ENCODE data around the gene CSAG1. TPM values are rescaled to one million over a fixed set of nuclear protein-coding genes. Genes with fewer than 3 reads are reported as not detected.
"Not testable (repeated sequence)": the region's sequence is repeated elsewhere in the genome, so short reads cannot be mapped to it uniquely, and the experiment has no call there.

Gene CSAG1
- total and polyA plus RNA-seq, 2 of the 13 experiments (the other 11 are each of a cell fraction or from before 2014, with no cell fraction given) = not detected

DNA sequence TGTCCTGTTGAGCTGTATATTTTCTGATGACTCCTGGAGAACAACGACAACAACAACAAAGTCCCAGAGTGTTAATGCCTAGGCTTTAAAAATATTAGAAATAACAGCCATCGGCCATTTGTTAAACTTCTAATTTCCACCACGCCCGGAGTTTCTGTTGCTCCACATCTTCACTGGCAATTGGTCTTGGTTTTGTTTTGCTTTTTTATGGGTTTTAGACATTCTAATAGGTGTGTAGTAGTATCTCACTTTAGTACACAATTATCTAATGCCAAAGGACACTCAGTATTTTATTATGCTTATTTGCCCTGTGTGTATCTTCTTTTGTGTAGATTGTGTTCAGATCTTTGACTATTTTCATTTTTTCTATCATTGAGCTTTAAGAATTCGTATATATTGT, 5.0 kb upstream of the CSAG1 start:
- Histone ChIP-seq H3K4me3 (replicated peaks in 1 of 3; ENCODE audit: insufficient read depth in 1 of 3, low read depth in 2 of 3, low read length in 3 of 3) (no peak overlapping the region), H3K27ac (ENCODE audit: extremely low read length, insufficient read depth, low read length) (no peak overlapping the region), H3K79me2 (ENCODE audit: insufficient read depth, low read length) (no peaks in the 10 kb centered on the region), H3K4me1 (ENCODE audit: insufficient read depth, low read length) (no peaks in the 10 kb centered on the region), H2AFZ (ENCODE audit: low read length) (no peak overlapping the region), H3K9ac (ENCODE audit: insufficient read depth, low read depth, low read length) (no peak overlapping the region), H3K4me2 (ENCODE audit: low read depth, low read length) (no peak overlapping the region), H3K27me3 (ENCODE audit: control insufficient read depth in 1 of 2, insufficient read depth in 2 of 2, low read length in 2 of 2) (no peaks in the 10 kb centered on the region), H4K20me1 (ENCODE audit: insufficient read depth, low read length) (no peaks in the 10 kb centered on the region), H3K9me3 (ENCODE audit: low read length) (no peaks in the 10 kb centered on the region), H3K36me3 (replicated peaks in 1 of 2; ENCODE audit: control insufficient read depth in 1 of 2, insufficient read depth in 2 of 2, low read length in 2 of 2) (no peaks in the 10 kb centered on the region)
- in situ Hi-C loops (cut with HindIII; ENCODE audit: extremely low pct_ligation_motif_present, low pct_unique_long_range_greater_than_20kb) (no loop called here), intact Hi-C loops (cut with micrococcal nuclease; ENCODE audit: unreplicated experiment) (no loop called here)
- ATAC-seq (no peak), DNase-seq (ENCODE audit: low spot score) (no peak), FAIRE-seq (no peak)
- 17% methylated on average over 5 of the region's 5 CpGs for WGBS (ENCODE audit: low lambda C conversion rate)
- BruUV-seq (replicated peaks) = no TSS peak
- no peak for TF ChIP-seq CC2D1A (CRISPR knock-in tag; IDR thresholded peaks at IDR 0.05)
- TF ChIP-seq, protein P1, sequence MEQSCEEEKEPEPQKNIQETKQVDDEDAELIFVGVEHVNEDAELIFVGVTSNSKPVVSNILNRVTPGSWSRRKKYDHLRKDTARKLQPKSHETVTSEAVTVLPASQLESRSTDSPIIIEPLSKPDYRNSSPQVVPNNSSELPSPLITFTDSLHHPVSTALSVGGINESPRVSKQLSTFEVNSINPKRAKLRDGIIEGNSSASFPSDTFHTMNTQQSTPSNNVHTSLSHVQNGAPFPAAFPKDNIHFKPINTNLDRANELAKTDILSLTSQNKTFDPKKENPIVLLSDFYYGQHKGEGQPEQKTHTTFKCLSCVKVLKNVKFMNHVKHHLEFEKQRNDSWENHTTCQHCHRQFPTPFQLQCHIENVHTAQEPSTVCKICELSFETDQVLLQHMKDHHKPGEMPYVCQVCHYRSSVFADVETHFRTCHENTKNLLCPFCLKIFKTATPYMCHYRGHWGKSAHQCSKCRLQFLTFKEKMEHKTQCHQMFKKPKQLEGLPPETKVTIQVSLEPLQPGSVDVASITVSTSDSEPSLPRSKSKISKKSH (CRISPR knock-in tag; IDR thresholded peaks at IDR 0.05; ENCODE audit: borderline replicate concordance) = no peak
- TF ChIP-seq RARG (CRISPR knock-in tag; IDR thresholded peaks at IDR 0.05; ENCODE audit: low read depth) = no peak
- TF ChIP-seq, protein P2, sequence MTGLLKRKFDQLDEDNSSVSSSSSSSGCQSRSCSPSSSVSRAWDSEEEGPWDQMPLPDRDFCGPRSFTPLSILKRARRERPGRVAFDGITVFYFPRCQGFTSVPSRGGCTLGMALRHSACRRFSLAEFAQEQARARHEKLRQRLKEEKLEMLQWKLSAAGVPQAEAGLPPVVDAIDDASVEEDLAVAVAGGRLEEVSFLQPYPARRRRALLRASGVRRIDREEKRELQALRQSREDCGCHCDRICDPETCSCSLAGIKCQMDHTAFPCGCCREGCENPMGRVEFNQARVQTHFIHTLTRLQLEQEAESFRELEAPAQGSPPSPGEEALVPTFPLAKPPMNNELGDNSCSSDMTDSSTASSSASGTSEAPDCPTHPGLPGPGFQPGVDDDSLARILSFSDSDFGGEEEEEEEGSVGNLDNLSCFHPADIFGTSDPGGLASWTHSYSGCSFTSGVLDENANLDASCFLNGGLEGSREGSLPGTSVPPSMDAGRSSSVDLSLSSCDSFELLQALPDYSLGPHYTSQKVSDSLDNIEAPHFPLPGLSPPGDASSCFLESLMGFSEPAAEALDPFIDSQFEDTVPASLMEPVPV (CRISPR knock-in tag; IDR thresholded peaks at IDR 0.05) = no peak
- no peak for TF ChIP-seq ZNF781 (CRISPR knock-in tag; IDR thresholded peaks at IDR 0.05; ENCODE audit: borderline replicate concordance, not compliant biosample characterization)
- TF ChIP-seq IRF2 (CRISPR knock-in tag; IDR thresholded peaks at IDR 0.05) = no peak
- TF ChIP-seq HMGA1 (CRISPR knock-in tag; conservative IDR thresholded peaks at IDR 0.05) = no peak
- TF ChIP-seq, protein P3, sequence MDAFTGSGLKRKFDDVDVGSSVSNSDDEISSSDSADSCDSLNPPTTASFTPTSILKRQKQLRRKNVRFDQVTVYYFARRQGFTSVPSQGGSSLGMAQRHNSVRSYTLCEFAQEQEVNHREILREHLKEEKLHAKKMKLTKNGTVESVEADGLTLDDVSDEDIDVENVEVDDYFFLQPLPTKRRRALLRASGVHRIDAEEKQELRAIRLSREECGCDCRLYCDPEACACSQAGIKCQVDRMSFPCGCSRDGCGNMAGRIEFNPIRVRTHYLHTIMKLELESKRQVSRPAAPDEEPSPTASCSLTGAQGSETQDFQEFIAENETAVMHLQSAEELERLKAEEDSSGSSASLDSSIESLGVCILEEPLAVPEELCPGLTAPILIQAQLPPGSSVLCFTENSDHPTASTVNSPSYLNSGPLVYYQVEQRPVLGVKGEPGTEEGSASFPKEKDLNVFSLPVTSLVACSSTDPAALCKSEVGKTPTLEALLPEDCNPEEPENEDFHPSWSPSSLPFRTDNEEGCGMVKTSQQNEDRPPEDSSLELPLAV (CRISPR knock-in tag; conservative IDR thresholded peaks at IDR 0.05; ENCODE audit: low read depth) = no peak
- no peak for TF ChIP-seq ZNF446 (CRISPR knock-in tag; IDR thresholded peaks at IDR 0.05)
- no peak for TF ChIP-seq ZKSCAN5 (CRISPR knock-in tag; IDR thresholded peaks at IDR 0.05)
- TF ChIP-seq POLR2AphosphoS2 (IDR thresholded peaks at IDR 0.05; ENCODE audit: low read depth, low read length) = no peak
- ChIA-PET CTCF (ENCODE audit: low intra/inter-chr PET ratio, low total read pairs) (no interaction called here), POLR2A (no interaction called here)

DNA sequence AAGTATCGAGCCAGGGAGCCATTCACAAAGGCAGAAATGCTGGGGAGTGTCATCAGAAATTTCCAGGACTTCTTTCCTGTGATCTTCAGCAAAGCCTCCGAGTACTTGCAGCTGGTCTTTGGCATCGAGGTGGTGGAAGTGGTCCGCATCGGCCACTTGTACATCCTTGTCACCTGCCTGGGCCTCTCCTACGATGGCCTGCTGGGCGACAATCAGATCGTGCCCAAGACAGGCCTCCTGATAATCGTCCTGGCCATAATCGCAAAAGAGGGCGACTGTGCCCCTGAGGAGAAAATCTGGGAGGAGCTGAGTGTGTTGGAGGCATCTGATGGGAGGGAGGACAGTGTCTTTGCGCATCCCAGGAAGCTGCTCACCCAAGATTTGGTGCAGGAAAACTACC, 3.0 kb upstream of the CSAG1 start:
- intact Hi-C loops (cut with micrococcal nuclease; ENCODE audit: unreplicated experiment); H3K9ac ChIP-seq (ENCODE audit: insufficient read depth, low read depth, low read length); H3K27ac ChIP-seq (ENCODE audit: extremely low read length, insufficient read depth, low read length); BruUV-seq (replicated peaks); H2AFZ ChIP-seq (ENCODE audit: low read length); H3K4me3 ChIP-seq (replicated peaks in 1 of 3; ENCODE audit: insufficient read depth in 1 of 3, low read depth in 2 of 3, low read length in 3 of 3); H3K4me1 ChIP-seq (ENCODE audit: insufficient read depth, low read length); CTCF ChIA-PET (ENCODE audit: low intra/inter-chr PET ratio, low total read pairs); H3K27me3 ChIP-seq (ENCODE audit: control insufficient read depth in 1 of 2, insufficient read depth in 2 of 2, low read length in 2 of 2); DNase-seq (ENCODE audit: low spot score); H3K4me2 ChIP-seq (ENCODE audit: low read depth, low read length); H3K36me3 ChIP-seq (replicated peaks in 1 of 2; ENCODE audit: control insufficient read depth in 1 of 2, insufficient read depth in 2 of 2, low read length in 2 of 2); H4K20me1 ChIP-seq (ENCODE audit: insufficient read depth, low read length); H3K79me2 ChIP-seq (ENCODE audit: insufficient read depth, low read length); in situ Hi-C loops (cut with HindIII; ENCODE audit: extremely low pct_ligation_motif_present, low pct_unique_long_range_greater_than_20kb); FAIRE-seq; H3K9me3 ChIP-seq (ENCODE audit: low read length); ATAC-seq: not testable (repeated sequence)
- POLR2A ChIA-PET = interaction anchor here (0.6 kb wide), 1 partner anchor 958 kb away, joined by 3 read pairs; no protein-coding TSS in a partner anchor
- 28% methylated on average over 7 of the region's 12 CpGs for WGBS (ENCODE audit: low lambda C conversion rate)

All from HepG2 (cell line).